Progenitor cell of endocrine pancreas (in vitro differentiated cells): ENCODE results near the gene B4GALT1. TPM values are rescaled to one million over a fixed set of nuclear protein-coding genes. Genes with fewer than 3 reads are reported as not detected.
A peak's percentile ranks its signal among the peaks of the same experiment; 100 is the strongest.

Experiments
- DNase-seq: peaks from one replicate; pipeline ENCODE4 v3.0.0; 2021; ENCODE audit warnings: low spot score; ENCODE audit not compliant: unreplicated experiment
- H3K27ac Mint-ChIP-seq: 2 replicates; pipeline ENCODE4 v1.8.0; 2021; ENCODE audit warnings: mild to moderate bottlenecking, moderate library complexity, mixed read lengths
- H3K27me3 Mint-ChIP-seq: 2 replicates; pipeline ENCODE4 v1.8.0; 2021; ENCODE audit warnings: mixed read lengths
- H3K36me3 Mint-ChIP-seq: 2 replicates; pipeline ENCODE4 v1.8.0; 2022; ENCODE audit warnings: mixed read lengths; ENCODE audit not compliant: insufficient read depth
- H3K4me1 Mint-ChIP-seq: 2 replicates; pipeline ENCODE4 v1.8.0; 2021; ENCODE audit warnings: low read depth, mixed read lengths
- H3K4me3 Mint-ChIP-seq: 2 replicates; pipeline ENCODE4 v1.8.0; 2021; ENCODE audit warnings: low read depth, mild to moderate bottlenecking, moderate library complexity, mixed read lengths
- H3K9me3 Mint-ChIP-seq: 2 replicates; pipeline ENCODE4 v1.8.0; 2021; ENCODE audit warnings: low read depth, mixed read lengths
- total RNA-seq: library from RNA; stranded (reverse); gene quantifications from 2 replicates; pipeline ENCODE4 v1.2.1, GENCODE V29; 2021
- TF ChIP-seq, protein P1 (sequence below): fragments of 200-600 bp; sonication (generic); IDR thresholded peaks from one replicate; pipeline ENCODE4 v1.5.0; 2021; ENCODE audit warnings: antibody characterized with exemption, mild to moderate bottlenecking; ENCODE audit not compliant: unreplicated experiment

B4GALT1 gene
- total RNA-seq, 1 donor from 2014 or later: 49.9 TPM

DNA sequence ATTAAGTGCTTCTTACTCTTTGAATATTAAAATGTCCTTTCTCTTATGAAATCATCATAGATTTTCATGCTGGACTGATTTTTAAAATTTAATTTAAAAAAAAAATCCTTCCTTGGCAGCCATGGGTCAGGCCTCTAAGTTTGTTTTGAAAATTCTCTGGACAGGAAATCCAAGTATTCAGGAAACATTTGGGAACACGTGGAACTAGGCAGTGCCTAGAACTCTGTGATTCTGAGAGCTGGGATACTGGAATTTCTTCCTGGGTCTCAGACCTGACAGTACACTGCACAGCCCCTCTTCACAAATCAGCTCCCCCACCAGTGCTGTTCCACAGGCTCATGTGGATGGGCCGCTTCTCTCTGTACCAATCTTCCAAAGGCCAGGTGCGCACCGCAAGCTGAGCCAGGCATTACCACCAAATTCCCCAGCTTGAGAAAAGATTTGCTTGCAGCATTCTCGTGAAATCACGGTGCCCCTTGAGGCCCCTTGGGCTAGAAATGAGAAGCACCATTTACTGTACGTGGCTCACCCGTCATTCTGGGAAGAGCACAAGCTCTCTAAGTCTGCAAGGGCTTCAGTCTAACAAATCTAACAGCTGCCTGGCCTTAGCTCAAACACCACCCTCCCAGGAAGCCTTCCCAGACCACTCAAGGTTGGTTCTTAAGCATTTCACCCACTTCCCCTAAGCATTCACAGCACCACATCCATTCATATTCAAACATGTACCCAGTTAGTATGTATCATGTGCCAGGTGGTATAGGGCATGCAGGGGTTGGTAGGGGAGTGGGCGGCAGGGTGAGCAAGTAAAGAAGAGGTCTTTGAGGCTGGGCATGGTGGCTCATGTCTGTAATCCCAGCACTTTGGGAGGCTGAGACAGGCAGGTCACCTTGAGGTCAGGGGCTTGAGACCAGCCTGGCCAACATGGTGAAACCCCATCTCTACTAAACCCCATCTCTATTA is 26.5 kb downstream of the B4GALT1 start:
- no peaks in the 10 kb centered on the region for H3K36me3 Mint-ChIP-seq
- no peak overlapping the region for H3K27ac Mint-ChIP-seq
- H3K4me1 Mint-ChIP-seq: peaks cover 28% of the 10 kb centered on the region
- H3K9me3 Mint-ChIP-seq: no peaks in the 10 kb centered on the region
- no peaks in the 10 kb centered on the region for H3K27me3 Mint-ChIP-seq
- H3K4me3 Mint-ChIP-seq: no peak overlapping the region
- TF ChIP-seq, protein P1, sequence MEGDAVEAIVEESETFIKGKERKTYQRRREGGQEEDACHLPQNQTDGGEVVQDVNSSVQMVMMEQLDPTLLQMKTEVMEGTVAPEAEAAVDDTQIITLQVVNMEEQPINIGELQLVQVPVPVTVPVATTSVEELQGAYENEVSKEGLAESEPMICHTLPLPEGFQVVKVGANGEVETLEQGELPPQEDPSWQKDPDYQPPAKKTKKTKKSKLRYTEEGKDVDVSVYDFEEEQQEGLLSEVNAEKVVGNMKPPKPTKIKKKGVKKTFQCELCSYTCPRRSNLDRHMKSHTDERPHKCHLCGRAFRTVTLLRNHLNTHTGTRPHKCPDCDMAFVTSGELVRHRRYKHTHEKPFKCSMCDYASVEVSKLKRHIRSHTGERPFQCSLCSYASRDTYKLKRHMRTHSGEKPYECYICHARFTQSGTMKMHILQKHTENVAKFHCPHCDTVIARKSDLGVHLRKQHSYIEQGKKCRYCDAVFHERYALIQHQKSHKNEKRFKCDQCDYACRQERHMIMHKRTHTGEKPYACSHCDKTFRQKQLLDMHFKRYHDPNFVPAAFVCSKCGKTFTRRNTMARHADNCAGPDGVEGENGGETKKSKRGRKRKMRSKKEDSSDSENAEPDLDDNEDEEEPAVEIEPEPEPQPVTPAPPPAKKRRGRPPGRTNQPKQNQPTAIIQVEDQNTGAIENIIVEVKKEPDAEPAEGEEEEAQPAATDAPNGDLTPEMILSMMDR: no peak
- no peak for DNase-seq

DNA sequence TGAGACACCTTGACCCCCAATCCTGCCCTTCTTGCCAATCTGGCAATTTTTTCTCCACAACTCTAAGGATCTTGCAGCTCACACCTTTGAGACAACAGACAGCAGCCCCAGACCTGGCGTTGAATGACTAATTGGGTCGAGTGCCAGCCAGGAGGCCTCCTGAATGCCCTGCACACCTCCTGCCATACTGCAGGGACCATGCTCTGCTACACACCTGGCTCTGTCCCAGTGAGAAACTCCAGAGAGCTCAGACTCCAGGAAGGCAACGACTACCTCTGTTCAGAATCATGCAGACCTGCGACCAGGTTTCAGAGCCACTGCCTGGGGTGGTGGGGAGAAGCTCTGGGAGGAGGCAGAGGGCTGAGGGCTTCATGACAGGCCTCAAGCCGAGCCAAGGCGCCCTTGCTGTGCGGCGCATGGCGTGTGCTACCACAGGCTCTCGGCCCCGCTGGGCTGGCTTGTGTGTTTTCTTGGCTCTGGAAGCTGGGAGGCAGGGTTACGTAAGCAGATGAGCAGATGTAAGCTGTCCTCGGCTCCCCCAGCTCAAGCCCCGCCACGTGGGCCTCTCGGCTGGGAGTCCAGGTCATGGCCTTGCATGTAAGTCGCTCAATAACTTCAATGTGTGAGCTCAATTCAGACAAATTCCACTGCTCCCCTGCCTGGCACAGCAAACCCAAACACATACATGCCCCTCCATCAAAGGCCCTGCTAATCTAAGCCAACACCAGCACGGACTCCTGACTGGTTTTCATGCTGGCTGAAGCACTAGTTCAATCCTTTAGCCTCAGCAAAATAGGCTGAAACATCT is 27.5 kb downstream of the B4GALT1 start:
- TF ChIP-seq, protein P1: no peak
- Mint-ChIP-seq H3K4me3 (no peak overlapping the region), H3K4me1 (peaks cover 31% of the 10 kb centered on the region), H3K9me3 (no peaks in the 10 kb centered on the region), H3K27ac (peak overlapping the region; percentile 26), H3K36me3 (no peaks in the 10 kb centered on the region), H3K27me3 (no peaks in the 10 kb centered on the region)
- DNase-seq: no peak

DNA sequence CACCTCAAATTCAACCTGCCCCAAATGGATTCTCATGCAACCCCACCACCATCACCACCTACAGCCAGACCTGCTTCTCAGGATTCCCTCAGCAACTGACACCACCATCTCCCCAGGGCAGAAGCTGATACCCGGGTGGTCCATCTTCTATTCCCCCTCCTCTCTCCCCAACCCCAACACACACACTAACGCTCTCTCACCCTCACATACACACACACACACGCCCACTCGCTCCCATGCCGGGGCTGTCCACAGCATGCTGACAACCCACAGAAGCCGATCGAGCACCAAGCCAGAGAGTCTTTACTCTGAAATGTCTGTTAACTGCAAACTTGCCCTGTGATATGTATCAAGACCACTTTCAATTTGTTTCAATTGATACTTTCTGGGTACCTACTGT is 28.4 kb downstream of the B4GALT1 start:
- TF ChIP-seq, protein P1: no peak
- Mint-ChIP-seq H3K4me3 (no peak overlapping the region), H3K36me3 (no peaks in the 10 kb centered on the region), H3K4me1 (peaks cover 28% of the 10 kb centered on the region), H3K27ac (no peak overlapping the region), H3K27me3 (no peaks in the 10 kb centered on the region), H3K9me3 (no peaks in the 10 kb centered on the region)
- no peak for DNase-seq

DNA sequence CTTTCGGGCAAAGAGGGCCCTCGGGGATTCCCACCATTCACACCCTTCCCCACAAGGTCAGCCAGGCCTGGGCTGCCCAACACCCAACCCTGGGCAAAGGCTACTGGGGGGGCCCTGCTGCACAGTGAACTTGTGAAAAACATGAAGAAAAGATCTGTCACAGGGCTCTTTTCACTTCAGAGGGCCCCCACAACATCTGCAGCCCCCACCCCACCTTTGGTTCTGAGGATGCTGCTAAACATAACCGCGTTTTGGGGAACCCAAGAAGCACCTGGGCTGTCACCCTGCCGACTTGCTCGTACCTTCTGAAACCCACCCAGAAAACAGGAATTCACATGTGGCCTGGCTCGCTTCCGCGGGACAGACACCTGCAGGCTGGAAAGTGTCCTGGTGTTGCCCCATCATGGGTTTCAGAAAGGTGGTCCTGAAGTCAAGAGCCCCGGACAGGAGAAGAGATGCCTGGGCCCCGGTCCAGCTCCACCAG is 29.3 kb downstream of the B4GALT1 start:
- no peaks in the 10 kb centered on the region for H3K9me3 Mint-ChIP-seq

More for the DNA sequence above, 29.3 kb downstream of the B4GALT1 start:
- Mint-ChIP-seq H3K4me3 (no peak overlapping the region), H3K27ac (no peak overlapping the region), H3K36me3 (no peaks in the 10 kb centered on the region), H3K27me3 (no peaks in the 10 kb centered on the region), H3K4me1 (peaks cover 26% of the 10 kb centered on the region)
- DNase-seq: no peak
- TF ChIP-seq, protein P1: no peak
